Adrenal gland (tissue), 5 donors: ENCODE results near the gene RPS24.

ENCODE experiments used
- POLR2A ChIP-seq, 2 donors: fragments of 450-650 bp; IDR thresholded peaks; one replicate each; pipeline ENCODE4 v1.6.1; 2017; ENCODE audit warnings: antibody characterized with exemption in 2 of 2, mild to moderate bottlenecking in 2 of 2, moderate library complexity in 1 of 2
- TF ChIP-seq, protein P1 (sequence below), 6 experiments: fragments of 450-650 bp in 4 of 6; fragments of 200-600 bp in 2 of 6; sonication (generic) in 1 of 6; IDR thresholded peaks; 1 replicate in 5 of 6; 2 replicates in 1 of 6; pipeline versions ENCODE4 v1.5.1 to v1.8.0; 2016 to 2021; ENCODE audit warnings: antibody characterized with exemption in 6 of 6, mild to moderate bottlenecking in 2 of 6, moderate library complexity in 1 of 6
- donor health status: DM: no; HTN: no; CAD: no.

GRCh38 chr10:78017856-78018255 lies 15.8 kb upstream of the RPS24 start:
- no peak for TF ChIP-seq POLR2A (IDR thresholded peaks at IDR 0.05)
- TF ChIP-seq, protein P1, sequence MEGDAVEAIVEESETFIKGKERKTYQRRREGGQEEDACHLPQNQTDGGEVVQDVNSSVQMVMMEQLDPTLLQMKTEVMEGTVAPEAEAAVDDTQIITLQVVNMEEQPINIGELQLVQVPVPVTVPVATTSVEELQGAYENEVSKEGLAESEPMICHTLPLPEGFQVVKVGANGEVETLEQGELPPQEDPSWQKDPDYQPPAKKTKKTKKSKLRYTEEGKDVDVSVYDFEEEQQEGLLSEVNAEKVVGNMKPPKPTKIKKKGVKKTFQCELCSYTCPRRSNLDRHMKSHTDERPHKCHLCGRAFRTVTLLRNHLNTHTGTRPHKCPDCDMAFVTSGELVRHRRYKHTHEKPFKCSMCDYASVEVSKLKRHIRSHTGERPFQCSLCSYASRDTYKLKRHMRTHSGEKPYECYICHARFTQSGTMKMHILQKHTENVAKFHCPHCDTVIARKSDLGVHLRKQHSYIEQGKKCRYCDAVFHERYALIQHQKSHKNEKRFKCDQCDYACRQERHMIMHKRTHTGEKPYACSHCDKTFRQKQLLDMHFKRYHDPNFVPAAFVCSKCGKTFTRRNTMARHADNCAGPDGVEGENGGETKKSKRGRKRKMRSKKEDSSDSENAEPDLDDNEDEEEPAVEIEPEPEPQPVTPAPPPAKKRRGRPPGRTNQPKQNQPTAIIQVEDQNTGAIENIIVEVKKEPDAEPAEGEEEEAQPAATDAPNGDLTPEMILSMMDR (IDR thresholded peaks at IDR 0.05) = no peak
